ENCODE measurements around the gene OPCML. TPM values are rescaled to one million over a fixed set of nuclear protein-coding genes. Genes with fewer than 3 reads are reported as not detected.

OPCML gene
- total RNA-seq, 1 donor from 2014 or later, result 0.61 TPM

GRCh38 chr11:133506551-133507094 is 25.7 kb downstream of the OPCML start:
- H3K4me3 Mint-ChIP-seq (ENCODE audit: unreplicated experiment), result no peak overlapping the region
- H3K27me3 Mint-ChIP-seq (ENCODE audit: unreplicated experiment), result peaks cover 10% of the 10 kb centered on the region
- peaks cover 17% of the 10 kb centered on the region for H3K4me1 Mint-ChIP-seq (ENCODE audit: low read depth, unreplicated experiment)
- no peak overlapping the region for H3K27ac Mint-ChIP-seq (ENCODE audit: unreplicated experiment)
- TF ChIP-seq, protein P1, sequence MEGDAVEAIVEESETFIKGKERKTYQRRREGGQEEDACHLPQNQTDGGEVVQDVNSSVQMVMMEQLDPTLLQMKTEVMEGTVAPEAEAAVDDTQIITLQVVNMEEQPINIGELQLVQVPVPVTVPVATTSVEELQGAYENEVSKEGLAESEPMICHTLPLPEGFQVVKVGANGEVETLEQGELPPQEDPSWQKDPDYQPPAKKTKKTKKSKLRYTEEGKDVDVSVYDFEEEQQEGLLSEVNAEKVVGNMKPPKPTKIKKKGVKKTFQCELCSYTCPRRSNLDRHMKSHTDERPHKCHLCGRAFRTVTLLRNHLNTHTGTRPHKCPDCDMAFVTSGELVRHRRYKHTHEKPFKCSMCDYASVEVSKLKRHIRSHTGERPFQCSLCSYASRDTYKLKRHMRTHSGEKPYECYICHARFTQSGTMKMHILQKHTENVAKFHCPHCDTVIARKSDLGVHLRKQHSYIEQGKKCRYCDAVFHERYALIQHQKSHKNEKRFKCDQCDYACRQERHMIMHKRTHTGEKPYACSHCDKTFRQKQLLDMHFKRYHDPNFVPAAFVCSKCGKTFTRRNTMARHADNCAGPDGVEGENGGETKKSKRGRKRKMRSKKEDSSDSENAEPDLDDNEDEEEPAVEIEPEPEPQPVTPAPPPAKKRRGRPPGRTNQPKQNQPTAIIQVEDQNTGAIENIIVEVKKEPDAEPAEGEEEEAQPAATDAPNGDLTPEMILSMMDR (IDR thresholded peaks at IDR 0.05; ENCODE audit: partially characterized antibody, unreplicated experiment), result no peak
- peaks cover 10% of the 10 kb centered on the region for H3K36me3 Mint-ChIP-seq (ENCODE audit: unreplicated experiment)
- H3K9me3 Mint-ChIP-seq (ENCODE audit: unreplicated experiment), result peaks cover 4% of the 10 kb centered on the region
- DNase-seq, result no peak

GRCh38 chr11:133506023-133506422 is 26.3 kb downstream of the OPCML start:
- no peak for DNase-seq

DNA sequence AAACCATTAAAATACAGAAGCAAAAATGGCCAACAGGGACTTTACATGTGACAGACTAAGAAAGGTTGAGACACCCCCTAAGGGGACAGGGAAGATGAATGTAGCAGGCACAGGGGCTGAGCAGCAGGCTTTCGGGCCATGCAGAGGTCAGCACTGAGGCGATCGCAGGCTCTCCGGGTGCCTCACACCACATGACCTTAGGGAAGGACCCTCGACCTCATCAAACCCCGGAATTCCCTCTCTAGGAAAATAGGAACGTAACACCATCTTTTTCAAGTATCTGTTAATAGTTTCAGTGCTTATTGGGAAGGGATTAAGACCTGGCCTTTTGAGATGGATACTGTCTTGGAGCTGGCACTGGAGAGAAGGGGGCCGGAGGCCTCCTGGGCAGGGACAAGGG is 27.4 kb downstream of the OPCML start:
- Mint-ChIP-seq H3K36me3 (ENCODE audit: unreplicated experiment) (no peaks in the 10 kb centered on the region), H3K9me3 (ENCODE audit: unreplicated experiment) (peaks cover 2% of the 10 kb centered on the region), H3K4me3 (ENCODE audit: unreplicated experiment) (no peak overlapping the region), H3K27me3 (ENCODE audit: unreplicated experiment) (peaks cover 4% of the 10 kb centered on the region), H3K27ac (ENCODE audit: unreplicated experiment) (no peak overlapping the region), H3K4me1 (ENCODE audit: low read depth, unreplicated experiment) (peaks cover 17% of the 10 kb centered on the region)
- no peak for DNase-seq
- TF ChIP-seq, protein P1 (IDR thresholded peaks at IDR 0.05; ENCODE audit: partially characterized antibody, unreplicated experiment), result no peak

More at GRCh38 chr11:133506023-133506422, 26.3 kb downstream of the OPCML start:
- peaks cover 6% of the 10 kb centered on the region for H3K27me3 Mint-ChIP-seq (ENCODE audit: unreplicated experiment)
- peaks cover 17% of the 10 kb centered on the region for H3K4me1 Mint-ChIP-seq (ENCODE audit: low read depth, unreplicated experiment)
- H3K9me3 Mint-ChIP-seq (ENCODE audit: unreplicated experiment), result peaks cover 4% of the 10 kb centered on the region
- H3K36me3 Mint-ChIP-seq (ENCODE audit: unreplicated experiment), result peaks cover 5% of the 10 kb centered on the region
- H3K4me3 Mint-ChIP-seq (ENCODE audit: unreplicated experiment), result no peak overlapping the region
- TF ChIP-seq, protein P1 (IDR thresholded peaks at IDR 0.05; ENCODE audit: partially characterized antibody, unreplicated experiment), result no peak
- H3K27ac Mint-ChIP-seq (ENCODE audit: unreplicated experiment), result no peak overlapping the region

GRCh38 chr11:133503776-133504175 is 28.5 kb downstream of the OPCML start:
- Mint-ChIP-seq H3K4me3 (ENCODE audit: unreplicated experiment) (no peak overlapping the region), H3K36me3 (ENCODE audit: unreplicated experiment) (no peaks in the 10 kb centered on the region), H3K4me1 (ENCODE audit: low read depth, unreplicated experiment) (peaks cover 23% of the 10 kb centered on the region), H3K27me3 (ENCODE audit: unreplicated experiment) (peaks cover 4% of the 10 kb centered on the region), H3K9me3 (ENCODE audit: unreplicated experiment) (peaks cover 2% of the 10 kb centered on the region), H3K27ac (ENCODE audit: unreplicated experiment) (no peak overlapping the region)
- TF ChIP-seq, protein P1 (IDR thresholded peaks at IDR 0.05; ENCODE audit: partially characterized antibody, unreplicated experiment), result no peak
- DNase-seq, result no peak

- H3K4me1 Mint-ChIP-seq (ENCODE audit: low read depth, unreplicated experiment), result peaks cover 24% of the 10 kb centered on the region
- DNase-seq, result no peak
- no peaks in the 10 kb centered on the region for H3K36me3 Mint-ChIP-seq (ENCODE audit: unreplicated experiment)
- peaks cover 2% of the 10 kb centered on the region for H3K9me3 Mint-ChIP-seq (ENCODE audit: unreplicated experiment)
- H3K4me3 Mint-ChIP-seq (ENCODE audit: unreplicated experiment), result no peak overlapping the region
- H3K27me3 Mint-ChIP-seq (ENCODE audit: unreplicated experiment), result peaks cover 4% of the 10 kb centered on the region
- no peak overlapping the region for H3K27ac Mint-ChIP-seq (ENCODE audit: unreplicated experiment)
- TF ChIP-seq, protein P1 (IDR thresholded peaks at IDR 0.05; ENCODE audit: partially characterized antibody, unreplicated experiment), result no peak
Measured at GRCh38 chr11:133503236-133503635, 29.1 kb downstream of the OPCML start.
